ENCODE data around the gene ZNF597.
"Not testable (repeated sequence)": the region's sequence is repeated elsewhere in the genome, so short reads cannot be mapped to it uniquely, and the experiment has no call there.

The ZNF597 gene

DNA sequence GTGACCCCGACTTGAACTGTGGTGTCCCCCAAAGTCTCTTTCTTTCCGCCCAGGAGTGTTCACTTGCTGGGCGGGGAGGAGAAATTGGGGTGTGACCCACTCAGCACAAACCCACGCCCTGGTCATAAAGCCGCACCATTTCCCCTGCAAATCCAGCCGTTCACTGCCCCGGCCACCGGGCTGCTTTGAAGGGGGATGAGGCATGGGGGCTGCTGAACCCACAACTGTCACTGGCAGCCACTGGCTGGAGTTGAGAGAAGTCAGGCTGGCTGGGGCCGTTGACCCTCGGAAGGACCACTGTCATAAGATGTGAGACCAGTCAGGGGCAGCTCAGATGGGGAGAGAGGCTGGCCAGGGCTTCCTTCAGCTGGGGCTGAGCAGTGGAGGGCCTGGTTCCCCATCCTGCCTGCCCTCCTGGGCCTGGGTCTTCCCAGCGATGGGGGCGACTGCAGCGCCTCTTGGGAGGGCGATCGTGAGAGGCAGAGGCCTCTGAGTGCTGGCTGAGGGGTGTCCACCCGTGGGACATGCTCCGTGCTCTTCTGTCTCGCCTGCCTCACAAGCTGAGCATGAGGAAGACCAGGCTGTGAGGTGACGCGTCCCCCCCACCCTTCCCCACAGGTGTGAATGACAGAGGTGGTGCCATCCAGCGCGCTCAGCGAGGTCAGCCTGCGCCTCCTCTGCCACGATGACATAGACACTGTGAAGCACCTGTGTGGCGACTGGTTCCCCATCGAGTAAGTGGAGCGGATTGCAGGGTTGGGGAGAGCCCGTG is 32.5 kb upstream of the ZNF597 start:
- no peak for DNase-seq (ENCODE audit: low read depth)

DNA sequence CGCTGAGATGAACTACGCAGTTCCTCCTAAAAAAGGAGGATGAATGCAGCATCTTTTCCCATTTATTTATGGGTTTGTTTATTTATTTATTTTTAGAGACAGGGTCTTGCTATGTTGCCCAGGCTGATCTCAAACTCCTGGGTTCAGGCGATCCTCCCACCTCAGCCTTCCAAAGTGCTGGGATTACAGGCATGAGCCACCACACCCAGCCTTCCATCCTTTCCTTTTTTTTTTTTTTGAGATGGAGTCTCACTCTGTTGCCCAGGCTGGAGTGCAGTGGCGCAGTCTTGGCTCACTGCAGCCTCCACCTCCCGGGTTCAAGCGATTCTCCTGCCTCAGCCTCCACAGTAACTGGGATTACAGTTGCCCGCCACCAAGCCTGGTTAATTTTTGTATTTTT is 31.6 kb upstream of the ZNF597 start:
- not testable (repeated sequence) for DNase-seq (ENCODE audit: low read depth)

DNA sequence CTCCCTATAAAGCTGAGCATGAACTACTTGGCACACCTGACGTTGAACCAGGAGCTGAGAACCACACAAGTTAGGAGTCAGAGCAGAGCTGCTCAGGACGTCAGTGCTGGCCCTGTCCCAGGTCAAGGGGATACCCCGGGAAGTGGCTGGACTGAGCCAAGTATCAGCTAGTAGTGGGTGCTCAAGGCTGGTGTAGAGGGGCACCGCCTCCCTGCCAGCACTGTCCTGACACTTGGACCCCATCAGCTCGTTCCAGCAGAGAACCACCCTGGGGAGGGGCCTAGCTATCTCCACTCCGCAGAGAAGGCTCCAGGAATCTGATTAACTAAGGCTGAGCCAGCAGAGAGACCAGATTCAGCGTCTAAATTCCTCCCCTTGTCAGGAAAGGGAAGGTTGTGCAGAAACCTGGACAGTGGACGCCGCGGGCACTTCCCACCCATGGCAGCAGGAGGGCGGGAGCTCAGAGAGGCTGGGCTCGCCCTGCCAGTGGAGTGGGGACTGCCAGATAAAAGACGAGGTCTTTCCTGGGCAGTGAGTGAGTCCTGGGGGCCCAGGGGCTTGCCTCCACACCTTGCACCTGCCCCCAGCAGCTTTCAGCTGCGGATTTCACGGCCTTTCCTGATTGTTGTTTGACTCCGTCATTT is 31.0 kb upstream of the ZNF597 start:
- DNase-seq (ENCODE audit: low read depth), result no peak

DNA sequence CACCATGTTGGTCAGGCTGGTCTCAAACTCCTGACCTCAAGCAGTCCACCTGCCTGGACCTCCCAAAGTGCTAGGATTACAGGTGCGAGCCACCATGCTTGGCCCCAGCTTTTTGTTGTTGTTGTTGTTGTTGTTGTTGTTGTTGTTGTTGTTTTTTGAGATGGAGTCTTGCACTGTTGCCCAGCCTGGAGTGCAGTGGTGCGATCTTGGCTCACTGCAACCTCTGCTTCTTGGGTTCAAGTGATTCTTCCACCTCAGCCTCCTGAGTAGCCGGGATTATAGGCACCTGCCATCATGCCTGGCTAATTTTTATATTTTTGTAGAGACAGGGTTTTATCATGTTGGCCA is 30.3 kb upstream of the ZNF597 start:
- DNase-seq (ENCODE audit: low read depth), result not testable (repeated sequence)

DNA sequence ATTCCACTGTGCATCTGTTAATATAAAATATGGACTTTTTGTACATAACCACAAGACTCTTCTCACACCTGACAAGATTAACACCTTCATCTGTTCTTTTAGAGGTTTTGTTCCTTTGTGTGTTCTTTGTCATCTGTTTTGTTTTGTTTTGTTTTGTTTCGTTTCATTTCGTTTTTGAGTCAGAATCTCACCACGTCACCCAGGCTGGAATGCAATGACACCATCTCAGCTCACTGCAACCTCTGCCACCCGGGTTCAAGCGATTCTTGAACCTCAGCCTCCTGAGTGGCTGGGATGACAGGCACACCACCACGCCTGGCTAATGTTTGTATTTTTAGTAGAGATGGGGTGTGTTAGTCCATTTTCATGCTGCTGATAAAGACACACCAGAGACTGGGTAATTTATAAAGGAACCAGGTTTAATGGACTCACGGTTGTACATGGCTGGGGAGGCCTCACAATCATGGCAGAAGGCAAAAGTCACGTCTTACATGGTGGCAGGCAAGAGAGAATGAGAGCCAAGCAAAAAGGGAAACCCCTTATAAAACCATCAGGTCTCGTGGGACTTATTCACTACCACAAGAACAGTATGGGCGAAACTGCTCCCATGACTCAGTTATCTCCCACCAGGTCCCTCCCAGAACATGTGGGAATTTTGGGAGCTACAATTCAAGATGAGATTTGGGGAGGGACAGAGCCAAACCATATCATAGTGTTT is 29.7 kb upstream of the ZNF597 start:
- no peak for DNase-seq (ENCODE audit: low read depth)

DNA sequence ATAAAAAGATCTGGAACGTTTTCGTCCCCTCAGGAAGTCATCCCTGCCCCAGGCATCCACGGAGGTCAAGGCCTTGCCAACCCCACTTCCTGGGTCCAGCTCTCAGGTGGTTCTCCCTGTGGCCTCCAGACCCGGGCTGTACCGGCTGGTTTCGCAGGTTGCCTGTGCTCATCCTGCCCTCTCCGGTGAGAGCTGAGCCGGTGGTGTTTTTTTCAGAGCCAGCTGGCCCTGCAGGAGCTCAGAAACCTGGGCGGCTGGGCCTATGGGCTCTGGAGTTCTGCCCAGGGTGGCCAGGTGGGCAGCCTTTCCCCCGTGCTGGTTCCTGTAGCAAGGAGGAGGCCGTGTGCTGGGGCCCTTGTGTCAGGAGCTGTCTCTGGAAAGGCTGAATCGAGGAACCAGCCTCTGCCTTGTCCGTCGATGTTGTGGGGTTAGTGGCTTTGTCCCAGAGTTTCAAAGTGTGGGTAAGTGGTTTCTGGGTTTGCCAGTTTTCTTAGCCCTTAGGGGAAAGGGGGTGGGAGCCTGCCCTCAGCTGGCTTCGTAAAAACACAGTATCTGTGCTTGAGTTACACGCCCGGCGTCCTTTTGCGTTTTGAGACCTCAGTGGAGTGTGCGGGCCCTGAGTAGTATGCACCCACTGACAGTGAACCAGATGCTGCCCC is 28.3 kb upstream of the ZNF597 start:
- no peak for DNase-seq (ENCODE audit: low read depth)

DNA sequence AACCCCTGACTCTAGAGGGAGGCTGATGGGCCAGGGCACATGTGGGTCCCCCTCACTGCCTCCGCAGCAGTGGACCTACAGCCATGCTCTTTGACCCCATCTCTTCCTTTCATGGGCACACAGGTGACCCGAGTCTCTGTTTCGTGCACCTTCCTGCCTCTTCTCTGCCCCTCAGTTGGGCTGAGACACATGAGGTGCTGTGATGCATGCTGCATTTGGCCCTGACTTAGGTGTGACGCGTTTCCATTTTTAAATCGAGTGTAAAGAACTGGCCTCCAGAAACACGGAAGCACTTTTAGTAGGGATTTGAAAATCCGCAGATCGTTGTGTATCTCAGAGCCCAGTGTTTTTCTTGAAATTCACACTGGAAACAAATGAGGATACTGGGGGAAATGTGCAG is 27.4 kb upstream of the ZNF597 start:
- no peak for DNase-seq (ENCODE audit: low read depth)

DNA sequence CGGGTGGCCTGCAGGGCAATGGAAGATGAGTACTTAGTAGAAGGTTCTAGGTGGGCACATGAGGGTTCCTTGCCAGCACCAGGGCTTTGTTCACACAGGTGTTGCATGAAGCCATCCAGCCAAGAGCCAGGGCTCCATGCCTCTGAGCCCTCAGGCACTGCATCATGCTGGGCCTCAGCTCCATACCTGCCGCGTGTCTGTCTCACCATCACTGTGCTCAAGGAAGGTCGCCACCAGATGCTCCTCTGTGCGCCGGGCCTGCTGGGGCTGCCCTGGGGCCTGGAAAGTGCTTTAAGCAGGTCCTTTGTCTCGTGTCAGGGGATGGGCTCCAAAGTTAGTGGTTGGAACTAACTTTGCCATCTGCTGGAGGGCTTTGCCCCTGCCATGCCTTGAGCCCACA is 26.4 kb upstream of the ZNF597 start:
- DNase-seq (ENCODE audit: low read depth), result no peak

DNA sequence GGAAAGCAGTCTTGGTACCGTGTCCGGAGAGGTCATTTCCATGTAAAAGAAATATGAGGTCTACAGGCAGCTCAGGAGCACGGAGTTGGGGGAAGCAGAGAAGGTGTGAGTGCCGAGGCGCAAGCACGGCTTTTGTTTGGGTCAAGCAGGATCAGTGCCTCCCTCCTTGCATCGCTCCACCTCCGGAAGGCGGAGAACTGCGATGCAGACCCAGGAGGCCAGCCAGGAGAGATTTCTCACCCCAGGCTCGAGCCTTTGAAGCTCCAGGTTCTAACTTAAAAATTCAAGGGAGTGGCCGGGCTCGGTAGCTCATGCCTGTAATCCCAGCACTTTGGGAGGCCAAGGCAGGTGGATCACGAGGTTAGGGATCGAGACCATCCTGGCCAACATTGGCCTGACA is 25.2 kb upstream of the ZNF597 start:
- DNase-seq (ENCODE audit: low read depth), result no peak

DNA sequence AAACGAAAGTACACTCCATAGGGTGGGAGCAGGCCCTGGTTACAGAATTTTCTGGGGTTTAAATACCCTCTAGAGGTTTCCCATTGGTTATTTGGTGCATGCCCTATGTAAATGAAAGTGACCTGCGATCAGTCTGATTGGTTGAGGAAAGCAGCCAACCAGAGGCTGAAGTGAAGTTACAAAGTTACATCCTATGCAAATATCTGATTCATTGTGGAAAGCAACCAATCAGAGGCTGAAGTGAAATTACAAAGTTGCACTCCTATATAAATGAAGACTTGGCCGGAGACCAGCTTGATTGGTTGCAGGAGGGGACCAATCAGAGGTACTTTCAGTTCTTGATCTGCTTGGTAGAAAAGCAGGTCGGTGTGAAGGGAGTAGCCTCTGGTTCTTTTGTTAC is 24.6 kb upstream of the ZNF597 start:
- DNase-seq (ENCODE audit: low read depth), result no peak

DNA sequence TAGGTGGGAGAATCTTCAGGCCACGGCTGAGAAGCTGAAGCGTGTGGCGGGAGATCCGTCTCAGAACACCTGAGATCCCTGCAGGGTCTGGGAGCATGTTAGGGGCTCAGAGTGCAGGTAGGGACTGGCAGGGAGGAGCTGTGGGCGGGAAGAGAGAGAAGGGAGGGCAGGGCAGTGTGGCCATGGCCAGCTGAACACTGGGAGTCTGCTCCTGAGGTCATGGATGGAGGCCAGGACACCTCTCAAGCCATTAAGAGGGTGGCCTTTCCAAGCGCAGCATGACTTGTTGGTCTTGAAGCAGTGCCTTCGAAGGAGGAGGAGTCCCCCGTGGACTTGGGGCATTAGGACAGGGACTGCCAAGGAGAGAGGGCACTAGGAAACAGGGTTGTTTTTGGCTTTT is 23.9 kb upstream of the ZNF597 start:
- no peak for DNase-seq (ENCODE audit: low read depth)

DNA sequence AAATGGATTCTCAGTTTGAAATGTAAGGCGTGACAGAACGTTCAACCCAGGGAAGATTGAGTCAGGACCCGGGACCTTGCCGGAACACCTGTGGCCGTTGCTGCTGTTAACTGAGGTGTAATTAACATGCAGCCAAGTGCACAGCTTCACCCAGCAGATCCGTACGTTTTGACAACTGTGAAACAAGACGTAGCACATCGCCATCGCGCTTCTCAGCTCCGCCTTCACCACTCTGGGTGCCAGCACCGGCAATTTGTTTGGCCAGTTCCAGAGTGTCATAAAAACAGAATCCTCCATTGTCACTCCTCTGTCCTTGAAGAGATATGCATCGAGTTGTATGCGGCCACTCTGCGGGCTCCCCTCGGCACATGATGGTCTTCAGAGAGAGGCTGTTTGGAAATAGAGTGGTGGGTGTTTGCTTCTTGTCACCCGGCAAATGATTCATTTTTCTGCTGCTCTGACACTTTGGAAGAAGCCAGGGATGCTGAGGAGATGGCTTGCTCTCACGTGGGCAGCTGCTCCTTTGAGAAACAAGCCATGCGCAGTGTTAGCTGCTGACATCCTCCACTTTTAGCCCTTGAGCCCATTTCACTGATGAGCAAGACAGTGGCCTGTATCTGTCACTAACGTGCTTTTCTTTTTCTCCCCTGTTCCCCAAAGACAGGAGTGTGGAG is 22.7 kb upstream of the ZNF597 start:
- DNase-seq (ENCODE audit: low read depth), result no peak

DNA sequence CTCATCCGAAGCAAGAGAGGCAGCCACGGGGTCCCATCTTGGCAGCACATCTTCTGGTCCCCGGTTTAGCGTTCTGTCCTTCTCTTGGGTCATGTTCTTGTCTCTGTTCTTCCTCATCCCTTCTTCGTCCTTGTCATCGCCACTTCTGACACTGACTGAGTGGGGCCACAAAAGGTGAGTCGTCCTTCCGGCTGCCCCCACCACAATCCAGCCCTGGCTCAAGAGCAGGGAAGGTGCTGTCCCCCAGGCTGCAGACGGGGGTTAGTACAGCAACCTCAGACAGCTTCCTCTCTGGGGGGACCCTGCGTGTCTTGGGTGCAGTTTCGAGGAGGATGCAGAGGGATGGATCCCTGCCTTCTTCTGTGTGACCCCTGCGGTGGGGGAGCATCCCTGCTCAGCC is 22.0 kb upstream of the ZNF597 start:
- DNase-seq (ENCODE audit: low read depth), result no peak

DNA sequence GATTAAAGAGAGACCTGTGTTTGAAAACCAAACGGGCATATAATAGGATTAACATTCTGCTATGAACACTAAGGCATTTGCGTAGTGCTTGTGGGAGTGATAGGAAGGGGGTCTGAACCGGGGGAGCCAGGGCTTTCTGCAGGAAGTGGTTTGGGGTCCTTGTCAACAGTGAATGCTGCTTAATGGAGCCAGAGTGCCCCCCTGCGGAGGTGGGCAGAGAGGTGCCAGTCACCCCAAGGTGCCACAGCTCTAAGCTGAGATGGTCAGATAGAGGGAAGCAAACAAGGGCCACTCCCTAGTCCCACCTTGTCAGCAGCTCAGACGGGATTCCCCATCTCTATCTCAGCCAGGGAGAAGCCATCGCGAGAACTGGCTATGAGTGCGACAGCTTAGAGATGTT is 17.8 kb upstream of the ZNF597 start:
- DNase-seq (ENCODE audit: low read depth), result no peak

DNA sequence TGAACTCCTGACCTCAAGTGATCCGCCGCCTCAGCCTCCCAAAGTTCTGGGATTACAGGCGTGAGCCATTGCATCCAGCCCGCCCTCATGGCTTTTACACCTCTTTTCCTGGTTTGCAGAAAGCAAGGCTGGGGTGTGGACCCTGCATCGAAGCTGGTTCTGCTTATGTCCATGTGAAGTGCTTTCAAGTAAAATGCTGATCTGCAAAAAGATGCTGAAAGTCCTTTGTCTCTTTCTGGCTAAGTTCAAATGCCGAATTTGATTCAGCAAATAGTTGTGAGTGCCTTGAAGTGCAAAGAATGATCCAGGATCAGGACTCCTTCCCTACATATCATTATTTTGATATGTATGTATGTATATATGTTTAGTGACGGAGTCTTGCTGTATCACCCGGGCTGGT is 17.3 kb upstream of the ZNF597 start:
- DNase-seq (ENCODE audit: low read depth), result no peak

DNA sequence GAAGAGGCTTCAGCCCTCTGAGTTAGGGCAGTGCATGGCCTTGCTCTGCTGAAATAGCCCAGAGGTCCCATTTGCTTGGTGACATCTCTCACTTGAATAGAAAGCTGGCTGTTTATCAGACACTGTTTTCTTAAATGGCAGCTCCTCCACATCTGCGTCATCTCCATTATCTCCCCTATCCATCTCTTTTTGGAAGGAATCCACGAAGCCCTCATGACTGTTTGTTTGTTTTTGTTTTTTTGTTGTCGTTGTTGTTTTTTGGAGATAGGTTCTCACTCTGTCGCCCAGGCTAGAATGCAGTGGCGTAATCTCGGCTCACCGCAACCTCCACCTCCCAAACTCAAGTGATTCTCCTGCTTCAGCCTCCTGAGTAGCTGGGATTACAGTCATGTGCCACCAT is 16.8 kb upstream of the ZNF597 start:
- DNase-seq (ENCODE audit: low read depth), result no peak

DNA sequence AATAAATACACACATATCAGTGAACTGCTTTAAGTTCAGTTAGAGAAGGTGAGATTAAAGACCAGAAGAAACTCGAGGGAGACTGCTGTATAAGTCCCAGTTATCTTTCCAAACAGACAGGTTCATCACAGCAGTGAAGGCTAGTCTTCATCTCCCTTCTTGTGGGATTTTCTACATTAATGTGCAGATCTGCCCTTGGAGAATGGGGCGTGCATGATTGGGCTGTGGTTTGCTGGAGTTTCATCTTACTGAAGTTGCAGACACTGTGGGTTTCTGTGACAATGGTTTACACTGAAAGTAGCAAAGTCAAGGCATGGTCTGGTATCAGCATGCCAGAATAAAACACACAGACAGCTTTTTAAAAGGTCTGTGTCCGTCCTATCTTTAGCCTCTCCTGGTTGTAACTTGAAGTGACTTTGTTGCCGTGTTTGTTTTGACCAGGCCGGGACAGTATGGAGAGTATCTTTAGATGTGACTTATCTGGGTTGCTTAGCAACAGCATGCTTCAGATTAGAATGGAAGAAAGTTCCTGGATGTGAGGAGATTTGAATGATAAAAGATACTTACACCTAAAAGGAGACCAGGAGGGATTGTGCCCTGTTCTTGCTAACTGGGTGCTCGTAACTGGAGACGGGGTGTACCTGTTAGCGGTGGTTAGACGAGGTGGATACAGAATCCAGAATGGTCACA is 16.2 kb upstream of the ZNF597 start:
- DNase-seq (ENCODE audit: low read depth), result no peak

DNA sequence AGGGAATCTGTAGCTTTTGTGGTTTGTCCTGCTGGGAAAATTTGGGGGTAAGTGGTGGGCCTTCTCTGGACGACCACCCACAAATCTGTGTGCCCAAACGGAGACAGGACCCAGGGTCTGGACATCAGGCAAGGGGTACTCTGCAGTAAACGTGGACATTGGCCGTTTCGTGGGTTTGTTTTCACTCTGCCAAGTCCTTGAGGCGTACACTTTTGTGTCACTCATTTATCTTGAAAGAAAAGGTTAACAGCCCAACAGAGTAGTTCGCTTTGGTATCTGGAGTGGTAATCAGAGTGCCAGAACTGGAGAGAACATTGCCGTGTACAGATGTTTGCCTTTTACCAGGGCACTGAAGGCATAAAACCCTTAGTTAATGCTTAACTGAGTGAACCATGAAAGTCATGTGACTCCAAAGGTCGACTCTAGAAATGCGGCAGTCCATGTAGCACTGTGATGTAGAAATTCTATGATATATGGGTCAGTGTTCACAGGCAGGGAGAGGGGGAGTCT is 15.6 kb upstream of the ZNF597 start:
- no peak for DNase-seq (ENCODE audit: low read depth)

DNA sequence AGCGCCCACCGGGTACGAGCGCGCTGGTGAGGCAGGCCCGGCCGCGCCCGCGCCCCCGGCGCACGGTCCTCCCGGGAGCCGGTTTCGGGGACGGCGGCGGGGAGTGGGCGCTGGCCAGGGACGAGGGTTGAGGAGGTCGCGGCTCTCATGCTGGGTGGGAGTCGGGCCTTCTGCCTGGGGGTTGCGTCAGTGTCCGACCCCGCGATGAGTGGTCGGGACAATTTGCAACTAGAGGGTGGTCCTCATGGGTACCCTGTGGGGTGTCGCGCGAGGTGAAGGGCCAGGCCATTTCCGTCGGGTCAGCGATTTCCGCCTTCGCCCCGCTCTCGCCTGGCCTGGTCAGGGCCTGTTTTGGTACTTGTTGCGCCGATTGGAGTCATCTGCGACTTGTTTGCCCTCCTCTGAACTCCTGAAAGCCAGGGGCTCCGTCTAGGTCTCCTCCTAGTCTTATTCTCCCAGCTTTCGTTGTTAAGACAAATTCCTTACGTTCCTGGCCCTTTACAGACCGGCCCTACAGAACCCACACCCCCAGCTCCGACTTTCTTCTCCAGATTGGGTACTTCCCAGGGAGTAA is 15.1 kb upstream of the ZNF597 start:
- no peak for DNase-seq (ENCODE audit: low read depth)

DNA sequence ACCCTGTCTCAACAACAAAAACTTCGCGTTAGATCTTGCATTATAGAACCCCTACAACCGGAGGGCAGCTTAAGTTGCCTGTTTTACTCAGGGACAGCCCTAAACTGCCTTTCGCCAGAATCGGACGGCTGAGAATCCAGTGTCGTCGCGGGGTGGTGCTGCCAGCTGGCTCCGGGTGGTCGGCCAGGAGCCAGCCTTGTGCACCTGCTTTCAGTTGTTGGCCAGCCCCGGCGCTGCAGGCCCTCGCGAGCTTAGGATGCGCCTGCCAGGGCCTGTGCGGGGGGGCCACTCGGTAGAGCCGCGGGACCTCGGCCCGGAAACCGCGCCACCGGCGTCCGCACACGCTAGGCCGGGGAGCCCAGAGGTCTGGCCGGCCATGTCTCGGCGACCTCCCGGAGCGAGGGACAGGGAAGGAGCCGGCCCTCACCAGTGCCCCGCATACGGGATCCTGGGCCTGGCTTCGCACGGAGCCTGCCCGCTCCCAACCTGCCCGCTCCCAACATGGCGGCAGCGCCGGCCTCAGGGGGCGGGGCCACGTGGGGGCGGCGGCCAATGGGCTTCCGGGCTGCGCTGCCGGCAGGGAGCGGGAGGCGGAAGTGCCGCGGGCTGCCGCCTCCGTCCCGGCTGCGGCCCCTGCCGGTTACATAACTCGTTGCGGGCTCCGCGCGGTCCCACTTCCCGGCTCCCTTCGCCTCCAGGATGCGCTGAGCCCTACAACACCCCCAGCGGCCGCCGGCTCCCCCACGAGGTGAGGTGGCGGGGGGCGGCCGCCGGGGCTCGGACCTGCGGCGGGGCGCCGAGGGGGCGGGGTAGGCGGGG is 14.3 kb upstream of the ZNF597 start:
- peak; percentile 85 for DNase-seq (ENCODE audit: low read depth)
